B cell (primary cell): Measurements from ENCODE around the gene SRRM2. TPM values are rescaled to one million over a fixed set of nuclear protein-coding genes. Genes with fewer than 3 reads are reported as not detected.
A peak's percentile ranks its signal among the peaks of the same experiment; 100 is the strongest.

ENCODE experiments used
- ATAC-seq: fragments of 200-7000 bp; cut with Tn5 transposase; one replicate; pipeline ENCODE4 v1.10.0; 2021; ENCODE audit warnings: low read depth, mild to moderate bottlenecking, moderate number of reproducible peaks, moderate library complexity
- CTCF ChIA-PET: fragments of 350-600 bp; sonication (Branson Sonifier 250); formaldehyde crosslinking; loops from one replicate; lab custom pipeline; 2021; ENCODE audit warnings: antibody characterized with exemption, inconsistent platforms; lab: Charles Lee
- POLR2A ChIA-PET: fragments of 350-600 bp; sonication (Branson Sonifier 250); formaldehyde crosslinking; loops from one replicate; lab custom pipeline; 2021; ENCODE audit warnings: antibody characterized with exemption; lab: Charles Lee
- DNase-seq: peaks from one replicate; pipeline ENCODE4 v3.0.0; 2013
- H2AFZ ChIP-seq: 2 replicates; pipeline ENCODE4 v1.6.1; 2012; ENCODE audit warnings: mild to moderate bottlenecking, low read depth, low read length; ENCODE audit not compliant: insufficient read depth, poor library complexity, severe bottlenecking
- H3K27ac ChIP-seq, 2 donors: 1 replicate in 1 of 2; 2 replicates in 1 of 2; pipeline ENCODE4 v1.5.1; 2012 to 2013; ENCODE audit warnings: low read length in 2 of 2, mild to moderate bottlenecking in 2 of 2, moderate library complexity in 1 of 2
- H3K27me3 ChIP-seq, 4 experiments: fragments of 200-600 bp in 1 of 4; sonication (generic) in 1 of 4; replicated peaks in 1 of 4; 1 replicate in 2 of 4; 2 replicates in 2 of 4; pipeline versions ENCODE4 v1.6.1 to v1.7.0; 2013 to 2016; ENCODE audit warnings: low read length in 3 of 4, mild to moderate bottlenecking in 2 of 4, mixed read lengths in 1 of 4, moderate library complexity in 1 of 4; ENCODE audit not compliant: insufficient read depth in 4 of 4, control insufficient read depth in 3 of 4; ENCODE audit errors: control extremely low read depth in 1 of 4
- H3K36me3 ChIP-seq, 2 experiments: replicated peaks in 1 of 2; 1 replicate in 1 of 2; 2 replicates in 1 of 2; pipeline versions ENCODE4 v1.6.1 to v1.7.1; 2013; ENCODE audit warnings: low read length in 1 of 2; ENCODE audit not compliant: insufficient read depth in 2 of 2, control insufficient read depth in 1 of 2; ENCODE audit errors: control extremely low read depth in 1 of 2, extremely low read depth in 1 of 2
- H3K4me1 ChIP-seq, 2 donors: fragments of 200-600 bp in 1 of 2; sonication (generic) in 1 of 2; 1 replicate in 1 of 2; 2 replicates in 1 of 2; pipeline versions ENCODE4 v1.5.1 to v1.6.1; 2013 to 2017; ENCODE audit warnings: low read length in 2 of 2; ENCODE audit not compliant: control insufficient read depth in 2 of 2, insufficient read depth in 2 of 2
- H3K4me2 ChIP-seq: replicated peaks from 2 replicates; pipeline ENCODE3; 2012; ENCODE audit warnings: mild to moderate bottlenecking, low read depth, low read length; ENCODE audit not compliant: poor library complexity, severe bottlenecking
- H3K4me3 ChIP-seq, 5 experiments: fragments of 200-600 bp in 1 of 5; sonication (generic) in 1 of 5; 1 replicate in 3 of 5; 2 replicates in 2 of 5; pipeline versions ENCODE4 v1.5.1 to v1.7.0; 2011 to 2016; ENCODE audit warnings: low read length in 4 of 5, mild to moderate bottlenecking in 4 of 5, low read depth in 2 of 5, control low read depth in 1 of 5, moderate library complexity in 1 of 5; ENCODE audit not compliant: insufficient read depth in 1 of 5; ENCODE audit errors: control extremely low read depth in 1 of 5, extremely low read depth in 1 of 5
- H3K79me2 ChIP-seq: fragments of 200-600 bp; sonication (generic); one replicate; pipeline ENCODE4 v1.6.0; 2016; ENCODE audit warnings: low read length; ENCODE audit not compliant: control insufficient read depth, insufficient read depth
- H3K9ac ChIP-seq: fragments of 200-600 bp; sonication (generic); 2 replicates; pipeline ENCODE4 v1.6.1; 2017; ENCODE audit warnings: mild to moderate bottlenecking, low read length, moderate library complexity
- H3K9me3 ChIP-seq, 3 donors: one replicate each; pipeline versions ENCODE4 v1.6.1 to v1.7.1; 2013; ENCODE audit warnings: low read length in 2 of 3; ENCODE audit not compliant: control insufficient read depth in 2 of 3, insufficient read depth in 1 of 3; ENCODE audit errors: control extremely low read depth in 1 of 3
- H4K20me1 ChIP-seq: 2 replicates; pipeline ENCODE4 v1.6.0; 2012; ENCODE audit warnings: mild to moderate bottlenecking, low read length; ENCODE audit not compliant: insufficient read depth, control insufficient read depth, poor library complexity, severe bottlenecking
- H3K27ac Mint-ChIP-seq: one replicate; pipeline ENCODE4 v1.8.0; 2021; ENCODE audit warnings: mixed read lengths
- H3K27me3 Mint-ChIP-seq: one replicate; pipeline ENCODE4 v1.8.0; 2021; ENCODE audit warnings: mixed read lengths
- H3K4me1 Mint-ChIP-seq: one replicate; pipeline ENCODE4 v1.8.0; 2021; ENCODE audit warnings: mixed read lengths
- H3K4me3 Mint-ChIP-seq: one replicate; pipeline ENCODE4 v1.8.0; 2021; ENCODE audit warnings: mixed read lengths
- H3K9me3 Mint-ChIP-seq: one replicate; pipeline ENCODE4 v1.8.0; 2022; ENCODE audit warnings: mixed read lengths; ENCODE audit not compliant: insufficient read depth
- EZH2 ChIP-seq: IDR thresholded peaks from 2 replicates; pipeline ENCODE4 v1.6.1; 2012; ENCODE audit warnings: borderline replicate concordance, low read depth, mild to moderate bottlenecking, moderate library complexity, low read length; ENCODE audit not compliant: insufficient read depth, poor library complexity, severe bottlenecking
- WGBS: methylation state at CpG from one replicate; pipeline ENCODE4 v1.1.5; 2013; ENCODE audit warnings: missing lambda C conversion rate; ENCODE audit not compliant: insufficient coverage; 5-methylcytosine and 5-hydroxymethylcytosine counted together
- intact Hi-C: fragments of 100-400 bp; cut with micrococcal nuclease; formaldehyde crosslinking; loops from one replicate; pipeline ENCODE4 v1.10.0; 2022
- polyA plus RNA-seq: library from polyadenylated mRNA; depleted of rRNA; stranded (reverse); fragments of >200 nt; gene quantifications from 2 replicates; pipeline ENCODE4 v1.2.3, GENCODE V29; 2012
- total RNA-seq, 2 donors: library from RNA; stranded (reverse); fragments of 120-200 nt in 1 of 2; gene quantifications; 1 replicate in 1 of 2; 2 replicates in 1 of 2; pipeline versions ENCODE4 v1.2.3 to v1.2.4, GENCODE V29; 2013 to 2022
- TF ChIP-seq, protein P1 (sequence below): fragments of 200-600 bp; IDR thresholded peaks from one replicate; pipeline ENCODE4 v1.8.0; 2022; ENCODE audit warnings: antibody characterized with exemption, mild to moderate bottlenecking

The SRRM2 gene
- total and polyA plus RNA-seq, 2 donors (not counting 1 experiment from before 2014, with no cell fraction given): 1,485 to 1,879 TPM

DNA sequence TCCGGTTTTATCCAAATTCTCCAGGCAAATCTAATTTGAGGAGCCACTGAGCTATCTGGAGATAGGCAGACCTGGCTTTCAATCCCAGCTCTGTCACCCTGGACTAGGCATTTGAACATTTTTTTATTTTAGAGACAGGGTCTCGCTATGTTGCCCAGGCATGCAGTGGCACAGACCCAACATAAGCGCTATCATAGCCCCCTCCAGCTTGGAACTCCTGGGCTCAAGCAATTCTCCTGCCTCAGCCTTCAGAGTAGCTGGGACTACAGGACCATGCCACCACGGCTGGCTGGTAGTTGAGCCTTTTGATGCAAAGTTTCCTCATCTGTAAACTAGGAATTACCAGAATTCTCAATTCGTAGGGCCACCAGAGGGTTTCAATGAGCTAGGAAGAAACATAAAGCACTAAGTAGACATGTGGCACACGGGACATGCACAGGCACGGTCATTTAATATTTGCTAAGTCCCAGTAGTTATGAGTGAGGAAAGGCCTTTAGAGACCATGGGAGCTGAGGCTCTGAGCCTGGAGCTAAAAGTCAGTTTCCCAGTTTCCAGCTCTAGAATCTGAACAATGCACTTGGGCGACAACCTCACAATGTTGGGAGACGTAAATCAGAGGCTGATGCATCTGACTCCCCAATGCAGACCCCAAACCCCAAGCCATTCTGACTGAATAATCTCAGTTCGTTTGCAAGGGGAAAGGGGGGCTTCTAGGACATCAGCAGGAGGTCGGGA lies 23.5 kb downstream of the SRRM2 start:
- Histone ChIP-seq H3K4me3 (peak overlapping the region in 4 of 5 experiments; percentile 63 to 84 (median 70)), H3K27ac (no peak overlapping the region), H3K4me2 (peak overlapping the region; percentile 94), H3K4me1 (peaks cover 17 to 29% of the 10 kb centered on the region in 2 donors), H3K27me3 (no peaks in the 10 kb centered on the region), H3K9me3 (no peaks in the 10 kb centered on the region), H2AFZ (no peak overlapping the region), H4K20me1 (peaks cover 32% of the 10 kb centered on the region), H3K9ac (peak overlapping the region; percentile 78), H3K79me2 (peaks cover 44% of the 10 kb centered on the region), H3K36me3 (peaks cover 0 to 31% of the 10 kb centered on the region in 2 experiments)
- H3K4me1 Mint-ChIP-seq: peaks cover 30% of the 10 kb centered on the region
- H3K27ac Mint-ChIP-seq: peak overlapping the region; percentile 89
- TF ChIP-seq EZH2: no peak
- TF ChIP-seq, protein P1, sequence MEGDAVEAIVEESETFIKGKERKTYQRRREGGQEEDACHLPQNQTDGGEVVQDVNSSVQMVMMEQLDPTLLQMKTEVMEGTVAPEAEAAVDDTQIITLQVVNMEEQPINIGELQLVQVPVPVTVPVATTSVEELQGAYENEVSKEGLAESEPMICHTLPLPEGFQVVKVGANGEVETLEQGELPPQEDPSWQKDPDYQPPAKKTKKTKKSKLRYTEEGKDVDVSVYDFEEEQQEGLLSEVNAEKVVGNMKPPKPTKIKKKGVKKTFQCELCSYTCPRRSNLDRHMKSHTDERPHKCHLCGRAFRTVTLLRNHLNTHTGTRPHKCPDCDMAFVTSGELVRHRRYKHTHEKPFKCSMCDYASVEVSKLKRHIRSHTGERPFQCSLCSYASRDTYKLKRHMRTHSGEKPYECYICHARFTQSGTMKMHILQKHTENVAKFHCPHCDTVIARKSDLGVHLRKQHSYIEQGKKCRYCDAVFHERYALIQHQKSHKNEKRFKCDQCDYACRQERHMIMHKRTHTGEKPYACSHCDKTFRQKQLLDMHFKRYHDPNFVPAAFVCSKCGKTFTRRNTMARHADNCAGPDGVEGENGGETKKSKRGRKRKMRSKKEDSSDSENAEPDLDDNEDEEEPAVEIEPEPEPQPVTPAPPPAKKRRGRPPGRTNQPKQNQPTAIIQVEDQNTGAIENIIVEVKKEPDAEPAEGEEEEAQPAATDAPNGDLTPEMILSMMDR: no peak
- DNase-seq (peak; percentile 12), ATAC-seq (no peak)
- peak overlapping the region; percentile 96 for H3K4me3 Mint-ChIP-seq
- WGBS: 82% methylated on average over 9 of the region's 11 CpGs
- no peaks in the 10 kb centered on the region for H3K9me3 Mint-ChIP-seq
- intact Hi-C loops: loop anchor here (2.0 to 10.0 kb wide), 5 partner anchors 55 to 784 kb away; partner anchors contain the start of genes KCTD5, PKMYT1 and PRSS27
- CTCF ChIA-PET: no interaction called here
- POLR2A ChIA-PET: interaction anchor here (0.5 to 3.9 kb wide), 3 partner anchors 23 to 734 kb away, joined by 3 to 31 read pairs (median 6); partner anchors contain the start of gene SRRM2
- H3K27me3 Mint-ChIP-seq: no peaks in the 10 kb centered on the region
